HG03558 (cell line): ENCODE measurements around the gene AZIN2.
"Not testable (repeated sequence)": the region's sequence is repeated elsewhere in the genome, so short reads cannot be mapped to it uniquely, and the experiment has no call there.

ENCODE experiments used
- ATAC-seq: cut with Tn5 transposase; IDR thresholded peaks from one replicate; pipeline ENCODE4 v1.9.1; 2021; ENCODE audit warnings: moderate number of reproducible peaks; ENCODE audit not compliant: unreplicated experiment; ENCODE audit errors: extremely low read depth

Gene AZIN2

GRCh38 chr1:33092438-33092837 is 11.5 kb downstream of the AZIN2 start:
- ATAC-seq: no peak

GRCh38 chr1:33093004-33093403 is 12.1 kb downstream of the AZIN2 start:
- no peak for ATAC-seq

- ATAC-seq: no peak
Observed at GRCh38 chr1:33094486-33094885, 13.5 kb downstream of the AZIN2 start.

GRCh38 chr1:33094971-33095604 is 14.1 kb downstream of the AZIN2 start:
- no peak for ATAC-seq

GRCh38 chr1:33096363-33097005 is 15.5 kb downstream of the AZIN2 start:
- ATAC-seq: no peak

GRCh38 chr1:33097137-33097611 is 16.2 kb downstream of the AZIN2 start:
- ATAC-seq: no peak

- no peak for ATAC-seq
Observed at GRCh38 chr1:33097762-33098161, 16.8 kb downstream of the AZIN2 start.

- ATAC-seq: no peak
Observed at GRCh38 chr1:33098371-33098770, 17.4 kb downstream of the AZIN2 start.

- no peak for ATAC-seq
Observed at GRCh38 chr1:33099290-33100118, 18.6 kb downstream of the AZIN2 start.

GRCh38 chr1:33100119-33100415 is 19.1 kb downstream of the AZIN2 start:
- ATAC-seq: not testable (repeated sequence)

GRCh38 chr1:33110477-33110876 is 29.5 kb downstream of the AZIN2 start:
- no peak for ATAC-seq

GRCh38 chr1:33111965-33112364 is 31.0 kb downstream of the AZIN2 start:
- no peak for ATAC-seq

- ATAC-seq: no peak
Observed at GRCh38 chr1:33117440-33118085, 36.6 kb downstream of the AZIN2 start.

- no peak for ATAC-seq
Observed at GRCh38 chr1:33118274-33118673, 37.3 kb downstream of the AZIN2 start.

GRCh38 chr1:33119050-33119449 is 38.1 kb downstream of the AZIN2 start:
- ATAC-seq: no peak

- ATAC-seq: no peak
Observed at GRCh38 chr1:33119532-33120217, 38.7 kb downstream of the AZIN2 start.

- ATAC-seq: no peak
Observed at GRCh38 chr1:33120436-33121231, 39.7 kb downstream of the AZIN2 start.

- no peak for ATAC-seq
Observed at GRCh38 chr1:33121728-33122127, 40.8 kb downstream of the AZIN2 start.

GRCh38 chr1:33122483-33123178 is 41.7 kb downstream of the AZIN2 start:
- ATAC-seq: no peak
